DND-41 (cell line): ENCODE data around the gene TOMM40L.

Experiments
- EZH2 ChIP-seq: IDR thresholded peaks from 3 replicates; pipeline ENCODE4 v1.6.1; 2012; ENCODE audit warnings: borderline replicate concordance, low read depth, mild to moderate bottlenecking, moderate library complexity, low read length, inconsistent platforms; ENCODE audit not compliant: severe bottlenecking
- TF ChIP-seq, protein P1 (sequence below): IDR thresholded peaks from 2 replicates; pipeline ENCODE4 v1.5.1; 2012; ENCODE audit warnings: borderline replicate concordance, low read length, moderate library complexity, mild to moderate bottlenecking; ENCODE audit not compliant: poor library complexity, severe bottlenecking; ENCODE audit errors: extremely low read depth

DNA sequence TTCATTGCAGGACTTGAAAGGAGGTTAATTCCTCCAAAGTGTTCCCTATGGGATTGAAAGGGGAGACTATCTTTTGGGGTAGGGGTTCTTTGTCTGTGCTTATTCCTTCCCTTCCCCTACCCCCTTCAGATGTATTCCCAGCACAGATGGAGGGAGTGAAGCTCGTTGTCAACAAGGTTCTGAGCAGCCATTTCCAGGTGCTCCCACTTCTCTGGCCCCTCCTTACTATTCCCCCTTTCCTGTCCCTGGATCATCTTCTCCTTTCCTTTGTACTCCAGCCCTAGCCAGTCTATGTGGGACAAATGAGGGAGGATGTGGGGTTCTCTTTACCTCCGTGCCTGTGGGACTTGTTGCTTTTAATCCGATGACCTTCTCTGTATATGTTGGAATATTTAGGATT is 899 bp downstream of the TOMM40L start:
- TF ChIP-seq, protein P1, sequence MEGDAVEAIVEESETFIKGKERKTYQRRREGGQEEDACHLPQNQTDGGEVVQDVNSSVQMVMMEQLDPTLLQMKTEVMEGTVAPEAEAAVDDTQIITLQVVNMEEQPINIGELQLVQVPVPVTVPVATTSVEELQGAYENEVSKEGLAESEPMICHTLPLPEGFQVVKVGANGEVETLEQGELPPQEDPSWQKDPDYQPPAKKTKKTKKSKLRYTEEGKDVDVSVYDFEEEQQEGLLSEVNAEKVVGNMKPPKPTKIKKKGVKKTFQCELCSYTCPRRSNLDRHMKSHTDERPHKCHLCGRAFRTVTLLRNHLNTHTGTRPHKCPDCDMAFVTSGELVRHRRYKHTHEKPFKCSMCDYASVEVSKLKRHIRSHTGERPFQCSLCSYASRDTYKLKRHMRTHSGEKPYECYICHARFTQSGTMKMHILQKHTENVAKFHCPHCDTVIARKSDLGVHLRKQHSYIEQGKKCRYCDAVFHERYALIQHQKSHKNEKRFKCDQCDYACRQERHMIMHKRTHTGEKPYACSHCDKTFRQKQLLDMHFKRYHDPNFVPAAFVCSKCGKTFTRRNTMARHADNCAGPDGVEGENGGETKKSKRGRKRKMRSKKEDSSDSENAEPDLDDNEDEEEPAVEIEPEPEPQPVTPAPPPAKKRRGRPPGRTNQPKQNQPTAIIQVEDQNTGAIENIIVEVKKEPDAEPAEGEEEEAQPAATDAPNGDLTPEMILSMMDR = no peak
- no peak for TF ChIP-seq EZH2
